SK-N-SH treated with all-trans-retinoic acid at 6 μM for 48 hours (cell line): ENCODE measurements around the gene ERI2.

ENCODE experiments used
- ZC3H10 ChIP-seq: fragments of 250-450 bp; sonication (Bioruptor Pico); IDR thresholded peaks from 2 replicates; pipeline ENCODE4 v1.5.1; 2021; ENCODE audit warnings: mild to moderate bottlenecking, moderate library complexity
- TF ChIP-seq, protein P1 (sequence below): fragments of 250-450 bp; sonication (Bioruptor Pico); IDR thresholded peaks from 2 replicates; pipeline ENCODE4 v1.5.1; 2021; ENCODE audit warnings: mild to moderate bottlenecking, moderate library complexity

DNA sequence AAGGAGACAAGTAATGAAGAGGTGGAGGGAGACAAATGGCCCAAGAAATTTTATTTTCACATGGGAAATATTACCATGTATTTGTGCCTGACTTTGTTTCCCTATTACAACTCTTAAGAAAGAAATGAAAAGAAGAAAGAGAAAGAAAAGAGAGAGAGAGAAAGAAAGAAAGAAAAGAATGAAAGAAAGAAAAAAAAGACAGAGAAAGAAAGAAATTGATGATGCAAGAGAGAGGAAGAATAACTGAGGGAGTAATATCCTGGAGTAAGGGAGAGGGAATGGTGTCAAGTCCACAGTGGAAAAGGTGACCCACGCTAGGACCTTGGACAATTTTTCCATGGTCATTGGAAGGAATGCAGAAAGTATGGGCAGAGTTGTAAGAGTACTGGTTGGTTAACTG lies 52.5 kb downstream of the ERI2 start:
- TF ChIP-seq ZC3H10 (CRISPR knock-in tag): no peak
- TF ChIP-seq, protein P1, sequence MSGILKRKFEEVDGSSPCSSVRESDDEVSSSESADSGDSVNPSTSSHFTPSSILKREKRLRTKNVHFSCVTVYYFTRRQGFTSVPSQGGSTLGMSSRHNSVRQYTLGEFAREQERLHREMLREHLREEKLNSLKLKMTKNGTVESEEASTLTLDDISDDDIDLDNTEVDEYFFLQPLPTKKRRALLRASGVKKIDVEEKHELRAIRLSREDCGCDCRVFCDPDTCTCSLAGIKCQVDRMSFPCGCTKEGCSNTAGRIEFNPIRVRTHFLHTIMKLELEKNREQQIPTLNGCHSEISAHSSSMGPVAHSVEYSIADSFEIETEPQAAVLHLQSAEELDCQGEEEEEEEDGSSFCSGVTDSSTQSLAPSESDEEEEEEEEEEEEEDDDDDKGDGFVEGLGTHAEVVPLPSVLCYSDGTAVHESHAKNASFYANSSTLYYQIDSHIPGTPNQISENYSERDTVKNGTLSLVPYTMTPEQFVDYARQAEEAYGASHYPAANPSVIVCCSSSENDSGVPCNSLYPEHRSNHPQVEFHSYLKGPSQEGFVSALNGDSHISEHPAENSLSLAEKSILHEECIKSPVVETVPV: no peak
